ENCODE measurements around the gene PIM1.

DNA sequence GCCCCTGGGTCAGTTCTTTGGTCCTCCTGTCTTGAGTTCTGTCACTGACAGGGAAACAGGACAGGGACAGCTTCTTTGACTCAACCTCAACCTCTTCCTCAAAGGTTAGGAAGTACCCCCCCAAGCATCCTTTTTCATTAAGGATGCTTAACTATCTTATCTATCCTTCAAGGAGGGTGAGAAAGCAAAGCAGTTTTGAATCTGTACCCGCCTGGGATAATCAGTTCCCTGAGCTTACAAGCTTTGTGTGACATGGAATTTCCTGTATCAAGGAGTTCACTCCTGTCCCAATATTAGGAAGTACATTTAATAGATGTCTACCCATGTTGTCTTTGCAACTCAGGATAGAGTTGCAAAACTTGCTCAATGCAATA, 31.1 kb upstream of the PIM1 start:
- no peak for TF ChIP-seq EZH2 (IDR thresholded peaks at IDR 0.05)
- TF ChIP-seq, protein P1, sequence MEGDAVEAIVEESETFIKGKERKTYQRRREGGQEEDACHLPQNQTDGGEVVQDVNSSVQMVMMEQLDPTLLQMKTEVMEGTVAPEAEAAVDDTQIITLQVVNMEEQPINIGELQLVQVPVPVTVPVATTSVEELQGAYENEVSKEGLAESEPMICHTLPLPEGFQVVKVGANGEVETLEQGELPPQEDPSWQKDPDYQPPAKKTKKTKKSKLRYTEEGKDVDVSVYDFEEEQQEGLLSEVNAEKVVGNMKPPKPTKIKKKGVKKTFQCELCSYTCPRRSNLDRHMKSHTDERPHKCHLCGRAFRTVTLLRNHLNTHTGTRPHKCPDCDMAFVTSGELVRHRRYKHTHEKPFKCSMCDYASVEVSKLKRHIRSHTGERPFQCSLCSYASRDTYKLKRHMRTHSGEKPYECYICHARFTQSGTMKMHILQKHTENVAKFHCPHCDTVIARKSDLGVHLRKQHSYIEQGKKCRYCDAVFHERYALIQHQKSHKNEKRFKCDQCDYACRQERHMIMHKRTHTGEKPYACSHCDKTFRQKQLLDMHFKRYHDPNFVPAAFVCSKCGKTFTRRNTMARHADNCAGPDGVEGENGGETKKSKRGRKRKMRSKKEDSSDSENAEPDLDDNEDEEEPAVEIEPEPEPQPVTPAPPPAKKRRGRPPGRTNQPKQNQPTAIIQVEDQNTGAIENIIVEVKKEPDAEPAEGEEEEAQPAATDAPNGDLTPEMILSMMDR (IDR thresholded peaks at IDR 0.05): no peak
